ENCODE measurements around the gene NEURL1. TPM values are rescaled to one million over a fixed set of nuclear protein-coding genes. Genes with fewer than 3 reads are reported as not detected.

NEURL1 gene
- total RNA-seq, 2 donors from 2014 or later: 0.37 to 0.38 TPM

DNA sequence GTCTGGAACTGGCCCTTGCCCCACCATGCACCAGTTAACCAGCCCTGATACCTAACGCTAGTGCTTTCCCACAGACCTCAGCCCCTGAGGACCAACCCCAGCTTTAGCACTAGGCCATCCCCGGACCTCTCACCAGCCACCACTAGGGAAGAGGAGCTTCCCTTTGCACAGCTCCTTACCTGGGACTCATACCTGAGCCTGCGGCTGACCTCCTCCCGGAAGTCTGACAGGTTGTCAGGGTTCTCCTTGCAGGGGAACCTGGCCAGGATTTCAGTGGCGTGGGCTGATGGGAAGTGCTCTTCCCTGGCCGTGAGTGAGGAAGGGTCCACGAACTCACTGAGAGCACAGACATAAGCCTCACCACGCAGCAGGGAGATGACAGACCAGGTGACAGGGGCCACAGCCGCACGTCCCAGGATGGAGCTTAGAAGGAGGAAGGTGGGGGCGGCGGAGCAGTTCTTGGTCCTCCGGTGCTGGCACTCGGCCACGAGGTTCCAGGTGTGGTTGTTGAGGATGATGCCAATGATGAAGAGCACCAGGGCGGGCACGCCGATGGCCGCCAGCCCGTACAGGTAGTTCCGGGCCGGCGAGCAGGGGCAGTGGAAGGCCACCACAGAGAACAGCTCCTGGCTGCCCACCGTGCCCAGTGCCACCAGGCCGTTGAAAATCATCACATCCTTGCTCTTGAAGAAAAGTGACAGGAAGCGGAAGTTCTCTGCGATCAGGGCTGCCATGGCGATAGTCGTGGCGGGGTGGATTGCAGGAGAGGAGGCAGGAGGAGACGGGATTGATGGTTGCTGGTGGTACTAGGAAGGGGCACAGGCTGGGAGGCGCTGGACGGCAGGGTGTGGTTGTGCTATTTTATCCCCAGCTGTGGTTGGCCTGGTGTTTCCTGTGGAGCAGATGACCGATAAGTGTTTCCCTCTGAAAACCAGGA lies 44.0 kb upstream of the NEURL1 start:
- Histone ChIP-seq H3K9me3 (ENCODE audit: control insufficient read depth, low read length) (no peaks in the 10 kb centered on the region), H3K4me3 (ENCODE audit: low read length) (no peak overlapping the region), H3K4me1 (ENCODE audit: control insufficient read depth, insufficient read depth, low read length) (no peaks in the 10 kb centered on the region), H3K36me3 (ENCODE audit: control insufficient read depth, insufficient read depth, low read length) (peaks cover 29% of the 10 kb centered on the region), H3K27me3 (ENCODE audit: control insufficient read depth, insufficient read depth, low read length, poor library complexity, severe bottlenecking) (no peaks in the 10 kb centered on the region), H3K9ac (ENCODE audit: extremely low read depth, low read length, poor library complexity, severe bottlenecking) (no peak overlapping the region), H3K27ac (ENCODE audit: low read depth, low read length) (no peak overlapping the region)
- Mint-ChIP-seq H3K36me3 (ENCODE audit: low read depth) (peaks cover 37% of the 10 kb centered on the region), H3K4me1 (no peaks in the 10 kb centered on the region), H3K27me3 (ENCODE audit: insufficient read depth) (no peaks in the 10 kb centered on the region), H3K9me3 (no peaks in the 10 kb centered on the region), H3K4me3 (no peak overlapping the region), H3K27ac (no peak overlapping the region)
- no peak for TF ChIP-seq CTCF (conservative IDR thresholded peaks at IDR 0.05)
- no peak for DNase-seq
- WGBS, 2 experiments (ENCODE audit: insufficient coverage in 1 of 2, insufficient read length in 1 of 2): 95 to 97% methylated on average over 28 to 34 of the region's 34 CpGs

- Histone ChIP-seq H3K9me3 (ENCODE audit: control insufficient read depth, low read length) (no peaks in the 10 kb centered on the region), H3K4me3 (ENCODE audit: low read length) (no peak overlapping the region), H3K9ac (ENCODE audit: extremely low read depth, low read length, poor library complexity, severe bottlenecking) (no peak overlapping the region), H3K36me3 (ENCODE audit: control insufficient read depth, insufficient read depth, low read length) (peaks cover 21% of the 10 kb centered on the region), H3K27ac (ENCODE audit: low read depth, low read length) (no peak overlapping the region), H3K27me3 (ENCODE audit: control insufficient read depth, insufficient read depth, low read length, poor library complexity, severe bottlenecking) (no peaks in the 10 kb centered on the region), H3K4me1 (ENCODE audit: control insufficient read depth, insufficient read depth, low read length) (no peaks in the 10 kb centered on the region)
- Mint-ChIP-seq H3K4me1 (no peaks in the 10 kb centered on the region), H3K36me3 (ENCODE audit: low read depth) (peaks cover 29% of the 10 kb centered on the region), H3K9me3 (no peaks in the 10 kb centered on the region), H3K27ac (no peak overlapping the region), H3K4me3 (no peak overlapping the region), H3K27me3 (ENCODE audit: insufficient read depth) (no peaks in the 10 kb centered on the region)
- DNase-seq: no peak
- WGBS, 2 experiments (ENCODE audit: insufficient coverage in 1 of 2, insufficient read length in 1 of 2): 88 to 91% methylated on average over 9 to 12 of the region's 12 CpGs
- no peak for TF ChIP-seq CTCF (conservative IDR thresholded peaks at IDR 0.05)
Observed at GRCh38 chr10:103450201-103450695, 43.3 kb upstream of the NEURL1 start.

DNA sequence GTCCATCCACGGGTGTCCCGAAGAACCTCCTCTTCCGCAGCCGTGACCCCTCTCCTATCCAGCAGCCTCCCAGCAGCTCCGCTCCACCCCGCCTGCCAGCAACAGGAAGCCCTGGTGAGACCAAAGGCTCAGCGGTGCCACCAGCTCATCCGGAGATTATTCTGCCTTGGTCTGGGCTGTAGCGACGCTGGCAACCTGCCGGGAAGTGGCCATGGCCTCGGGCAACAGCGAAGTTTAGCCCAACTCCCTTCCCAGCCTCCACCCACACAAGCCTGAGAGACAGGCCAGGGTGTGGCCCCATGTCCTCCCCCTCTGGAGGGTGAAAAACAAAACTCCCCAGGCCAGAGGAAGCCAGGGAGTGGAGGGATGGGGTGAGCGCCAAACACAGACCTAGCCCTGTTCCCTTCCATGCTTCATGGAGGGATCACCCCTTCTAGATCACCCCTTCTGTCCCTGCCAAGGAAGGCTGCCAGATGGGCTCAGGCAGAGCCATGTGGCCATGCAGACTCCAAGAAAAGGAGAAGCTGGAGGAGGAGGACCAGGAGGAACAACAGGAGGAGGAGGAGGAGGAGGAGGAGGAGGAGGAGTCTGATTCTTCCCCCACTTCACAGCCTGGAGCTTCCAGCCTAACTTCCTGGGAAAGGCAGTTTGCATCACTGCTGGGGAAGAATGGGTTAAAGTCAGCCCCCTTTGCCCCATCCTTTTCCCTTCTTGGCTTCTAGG lies 42.3 kb upstream of the NEURL1 start:
- Mint-ChIP-seq H3K4me3 (no peak overlapping the region), H3K27me3 (ENCODE audit: insufficient read depth) (no peaks in the 10 kb centered on the region), H3K27ac (no peak overlapping the region), H3K9me3 (no peaks in the 10 kb centered on the region), H3K36me3 (ENCODE audit: low read depth) (peaks cover 21% of the 10 kb centered on the region), H3K4me1 (no peaks in the 10 kb centered on the region)
- Histone ChIP-seq H3K27ac (ENCODE audit: low read depth, low read length) (no peak overlapping the region), H3K27me3 (ENCODE audit: control insufficient read depth, insufficient read depth, low read length, poor library complexity, severe bottlenecking) (no peaks in the 10 kb centered on the region), H3K4me3 (ENCODE audit: low read length) (no peak overlapping the region), H3K4me1 (ENCODE audit: control insufficient read depth, insufficient read depth, low read length) (no peaks in the 10 kb centered on the region), H3K36me3 (ENCODE audit: control insufficient read depth, insufficient read depth, low read length) (peaks cover 11% of the 10 kb centered on the region), H3K9ac (ENCODE audit: extremely low read depth, low read length, poor library complexity, severe bottlenecking) (no peak overlapping the region), H3K9me3 (ENCODE audit: control insufficient read depth, low read length) (no peaks in the 10 kb centered on the region)
- no peak for DNase-seq
- TF ChIP-seq CTCF (conservative IDR thresholded peaks at IDR 0.05): no peak
- 71 to 92% methylated on average over 4 to 14 of the region's 14 CpGs for WGBS, 2 experiments (ENCODE audit: insufficient coverage in 1 of 2, insufficient read length in 1 of 2)

Data from endodermal cell (in vitro differentiated cells).